Inferior parietal cortex (tissue), 1 donor: ENCODE results near the gene NGF.
"Not testable (repeated sequence)": the region's sequence is repeated elsewhere in the genome, so short reads cannot be mapped to it uniquely, and the experiment has no call there.

Experiments used
- DNase-seq: peaks from one replicate; pipeline ENCODE4 v3.0.0-alpha.2; 2016; ENCODE audit errors: extremely low spot score

NGF gene

DNA sequence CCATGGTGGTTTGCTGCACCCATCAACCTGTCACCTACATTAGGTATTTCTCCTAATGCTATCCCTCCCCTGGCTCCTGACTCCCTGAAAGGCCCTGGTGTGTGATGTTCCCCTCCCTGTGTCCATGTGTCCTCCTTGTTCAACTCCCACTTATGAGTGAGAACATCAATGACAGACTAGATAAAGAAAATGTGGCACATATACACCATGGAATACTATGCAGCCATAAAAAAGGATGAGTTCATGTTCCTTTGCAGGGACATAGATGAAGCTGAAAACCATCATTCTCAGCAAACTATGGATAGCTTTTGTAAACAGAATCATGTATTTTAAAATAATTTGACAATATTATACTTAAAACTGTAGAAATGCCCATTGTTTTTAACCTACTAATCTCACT lies 28.5 kb downstream of the NGF start:
- not testable (repeated sequence) for DNase-seq

- DNase-seq = no peak
Observed at GRCh38 chr1:115308969-115309368, 29.1 kb downstream of the NGF start.

DNA sequence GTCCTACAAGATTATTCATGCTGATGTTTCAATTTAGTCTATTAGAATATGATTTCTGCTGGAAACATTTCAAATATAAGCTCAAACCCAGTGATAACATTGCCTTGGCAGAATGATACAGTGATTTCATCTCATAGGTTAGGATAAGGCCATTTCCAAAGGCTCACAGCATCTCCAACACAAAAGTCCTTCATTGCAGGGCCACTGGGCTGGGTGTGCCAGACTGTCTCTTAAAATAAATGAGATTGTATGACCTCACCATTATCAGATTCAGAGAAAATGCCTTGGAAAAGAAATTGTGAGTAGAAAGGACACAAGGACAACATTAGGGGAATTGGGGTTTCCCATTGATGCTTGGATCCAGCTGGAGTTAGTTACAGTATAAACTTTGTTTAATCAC lies 30.4 kb downstream of the NGF start:
- no peak for DNase-seq

DNA sequence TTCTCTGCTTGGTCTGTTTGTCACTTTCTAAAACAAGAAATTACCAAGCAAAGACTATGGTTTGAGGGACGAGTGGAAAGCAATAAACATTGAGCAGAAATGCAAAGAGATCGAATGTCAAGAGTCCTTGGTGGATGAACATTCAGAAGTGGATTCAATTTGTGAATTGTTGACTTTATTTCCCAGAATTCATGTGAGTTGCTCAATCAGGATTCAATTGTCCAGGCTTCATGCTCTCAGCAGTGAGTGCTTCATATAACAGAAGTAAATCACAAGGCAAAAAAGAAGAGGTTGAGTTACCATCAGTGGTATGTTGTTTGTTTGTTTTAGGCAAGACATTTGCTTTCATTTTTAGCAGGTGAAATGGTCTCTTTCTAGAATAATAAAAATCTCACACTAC lies 31.9 kb downstream of the NGF start:
- DNase-seq = no peak

GRCh38 chr1:115303364-115303763 lies 34.7 kb downstream of the NGF start:
- DNase-seq = no peak

DNA sequence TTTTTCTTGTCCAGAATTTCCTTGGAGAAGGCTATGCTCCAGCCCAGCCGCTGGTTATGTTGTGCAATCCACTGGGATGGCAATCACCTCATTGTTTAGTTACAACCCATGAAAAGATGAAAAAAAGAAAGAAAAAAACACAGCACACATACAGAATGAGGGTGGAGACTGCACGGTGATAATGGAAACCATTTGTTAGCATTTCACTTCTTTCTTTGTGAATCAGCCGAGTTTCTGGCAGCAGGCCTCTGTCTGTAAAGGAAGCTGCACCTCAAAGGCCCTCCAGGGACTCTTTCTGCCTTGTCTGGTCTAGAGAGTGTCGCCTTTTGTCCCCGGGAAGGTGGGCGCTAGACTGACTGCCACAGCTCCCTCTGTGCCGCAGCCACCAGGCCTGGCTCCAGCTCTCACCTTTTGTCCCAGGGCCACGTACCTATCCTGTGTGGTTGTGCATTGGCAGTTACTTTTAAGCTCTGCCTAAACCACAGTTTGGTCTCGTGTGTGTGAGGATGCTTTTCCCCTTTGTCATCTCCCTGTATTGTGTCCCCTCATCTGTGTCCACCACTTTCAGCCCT lies 35.6 kb downstream of the NGF start:
- DNase-seq = no peak

GRCh38 chr1:115301438-115302020 lies 36.5 kb downstream of the NGF start:
- DNase-seq = peak; percentile 26

DNA sequence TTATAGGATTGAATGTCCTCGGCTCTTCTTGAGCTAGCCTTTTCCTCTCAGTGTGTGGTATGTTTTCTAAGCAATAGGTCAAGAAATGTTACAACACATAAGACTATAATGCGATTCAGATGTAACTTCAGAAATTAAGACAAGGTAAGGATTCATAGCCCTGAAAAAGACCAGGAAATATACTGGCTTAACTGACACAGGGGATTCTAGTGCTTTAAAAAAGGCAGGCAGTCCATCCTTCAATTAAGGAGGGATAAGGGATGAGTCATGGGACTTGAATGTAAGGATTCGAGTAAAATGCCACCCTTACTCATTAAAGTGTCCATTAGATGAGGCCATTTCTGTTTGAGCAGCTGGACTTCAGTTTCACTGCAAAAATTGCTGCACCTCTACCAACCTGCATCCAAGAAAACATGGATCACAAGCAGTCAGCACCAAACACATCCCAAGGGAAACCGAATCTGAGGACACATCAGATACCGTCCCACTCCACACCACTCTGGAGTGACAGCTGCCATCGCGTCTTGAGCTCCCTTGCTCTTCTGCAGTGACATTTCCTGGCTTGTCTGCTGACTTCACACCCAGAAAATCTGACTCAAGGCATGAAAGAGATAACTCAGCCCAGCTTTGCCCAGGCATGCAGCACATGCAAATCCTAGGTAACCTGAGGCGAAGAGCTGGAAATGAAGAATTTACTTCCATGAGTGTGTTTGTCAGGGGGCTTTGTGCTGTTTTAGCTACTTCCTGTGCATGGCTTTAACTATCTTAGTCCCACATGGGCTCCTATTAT lies 37.8 kb downstream of the NGF start:
- DNase-seq = no peak

GRCh38 chr1:115299266-115299665 lies 38.8 kb downstream of the NGF start:
- no peak for DNase-seq

- no peak for DNase-seq
Observed at GRCh38 chr1:115296981-115297380, 41.1 kb downstream of the NGF start.

GRCh38 chr1:115295904-115296696 lies 41.9 kb downstream of the NGF start:
- no peak for DNase-seq

DNA sequence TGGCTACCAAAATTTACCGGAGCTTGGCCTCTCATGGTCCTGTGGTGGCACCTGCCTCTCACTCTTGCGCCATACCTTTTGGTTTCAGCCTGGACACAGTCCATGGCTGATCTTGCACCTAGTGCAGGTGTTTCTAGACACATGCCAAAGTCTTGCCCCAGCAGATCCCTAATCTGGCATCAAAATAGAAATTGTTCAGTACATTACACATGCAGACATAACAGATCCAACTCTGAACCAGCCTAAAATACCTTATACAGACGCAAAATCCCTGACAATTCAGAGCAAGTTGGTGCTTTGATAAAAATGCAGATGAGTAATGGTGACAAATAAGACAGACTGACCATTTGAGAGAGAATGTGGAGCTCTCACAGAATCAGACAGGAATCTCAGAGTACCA lies 44.1 kb downstream of the NGF start:
- no peak for DNase-seq

GRCh38 chr1:115293006-115293405 lies 45.0 kb downstream of the NGF start:
- no peak for DNase-seq

GRCh38 chr1:115291741-115292140 lies 46.3 kb downstream of the NGF start:
- DNase-seq = no peak

GRCh38 chr1:115289940-115290339 lies 48.1 kb downstream of the NGF start:
- no peak for DNase-seq

DNA sequence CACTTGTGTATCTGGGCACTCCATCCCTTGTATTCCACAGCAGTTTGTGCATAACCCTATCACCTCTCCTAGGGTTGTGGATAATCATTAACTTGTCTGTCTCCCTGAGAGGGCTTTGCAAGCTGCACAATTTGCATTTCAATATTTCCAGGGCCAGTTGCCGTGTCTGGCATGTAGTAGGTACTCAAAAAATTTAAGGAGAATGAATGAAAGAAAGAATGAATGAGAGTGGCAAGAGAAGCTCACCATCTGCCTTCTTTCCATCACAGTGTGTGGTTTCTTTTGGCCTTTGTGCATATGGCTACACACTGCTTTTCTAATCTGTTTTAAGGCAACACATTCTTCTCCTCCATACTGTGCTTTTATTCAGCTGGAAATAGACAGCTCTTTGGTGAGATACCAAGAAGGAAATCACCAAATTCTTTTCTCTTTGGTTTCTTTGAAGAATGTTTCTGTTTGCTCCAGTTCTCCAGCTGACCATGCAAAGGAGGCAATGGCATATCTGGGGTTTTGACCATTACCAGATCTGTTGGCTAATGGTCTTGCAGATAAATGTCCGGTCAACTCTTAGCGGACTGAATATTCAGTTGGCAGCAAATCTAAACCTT lies 49.4 kb downstream of the NGF start:
- no peak for DNase-seq

DNA sequence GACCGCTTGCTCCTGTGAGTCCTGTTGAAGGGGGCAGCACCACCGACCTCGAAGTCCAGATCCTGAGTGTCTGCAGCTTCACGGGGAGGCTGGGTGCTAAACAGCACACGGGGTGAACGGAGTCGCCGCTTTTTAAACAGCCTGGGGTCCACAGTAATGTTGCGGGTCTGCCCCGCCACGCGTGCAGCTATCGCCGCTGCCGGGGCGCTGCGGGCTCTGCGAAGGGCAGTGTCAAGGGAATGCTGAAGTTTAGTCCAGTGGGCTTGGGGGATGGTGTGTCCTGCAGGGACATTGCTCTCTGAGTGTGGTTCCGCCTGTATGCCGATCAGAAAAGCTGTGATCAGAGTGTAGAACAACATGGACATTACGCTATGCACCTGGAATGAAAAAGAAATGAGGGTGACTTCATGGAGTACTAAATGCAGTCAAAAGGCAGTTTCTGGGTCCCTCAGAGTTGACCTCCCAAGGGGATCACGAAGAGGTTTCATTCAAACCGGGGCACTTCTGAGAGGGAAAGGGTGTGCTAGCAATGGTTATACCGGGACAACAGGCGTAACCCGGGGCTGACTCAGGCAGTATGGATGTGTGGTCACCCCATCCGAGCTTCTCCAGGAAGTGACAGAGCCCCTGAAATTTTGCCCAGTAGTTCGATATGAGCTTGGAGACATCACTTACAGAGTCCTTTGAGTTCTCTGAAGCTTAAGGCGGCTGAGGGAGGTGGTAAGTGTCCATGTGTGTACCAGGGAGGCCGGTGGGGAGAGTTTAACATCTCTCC lies 51.4 kb downstream of the NGF start:
- DNase-seq = no peak

- DNase-seq = no peak
Observed at GRCh38 chr1:115284209-115284608, 53.8 kb downstream of the NGF start.

DNA sequence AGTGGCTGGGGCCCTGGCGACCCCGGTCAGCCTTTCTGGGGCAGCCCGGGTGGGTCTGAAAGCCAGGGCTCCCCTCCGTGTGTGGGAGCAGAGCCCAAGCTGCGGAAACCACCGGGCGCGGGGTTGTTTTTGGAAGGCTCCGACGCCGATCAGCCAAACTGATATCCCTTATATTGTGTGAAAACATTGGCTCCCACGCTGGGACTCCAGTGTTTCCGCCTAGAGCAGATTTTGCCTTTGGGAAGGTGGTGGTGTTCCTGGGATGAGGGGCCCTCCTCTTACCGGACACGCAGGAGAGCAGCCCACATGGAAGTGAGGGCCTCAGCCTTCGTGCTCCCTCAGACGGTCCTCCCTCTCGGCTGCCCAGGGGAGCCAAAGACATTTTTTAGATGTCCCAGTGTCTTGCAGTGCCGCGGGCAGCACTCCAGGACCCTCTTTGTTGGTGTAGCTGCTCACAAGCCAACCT lies 54.3 kb downstream of the NGF start:
- no peak for DNase-seq

DNA sequence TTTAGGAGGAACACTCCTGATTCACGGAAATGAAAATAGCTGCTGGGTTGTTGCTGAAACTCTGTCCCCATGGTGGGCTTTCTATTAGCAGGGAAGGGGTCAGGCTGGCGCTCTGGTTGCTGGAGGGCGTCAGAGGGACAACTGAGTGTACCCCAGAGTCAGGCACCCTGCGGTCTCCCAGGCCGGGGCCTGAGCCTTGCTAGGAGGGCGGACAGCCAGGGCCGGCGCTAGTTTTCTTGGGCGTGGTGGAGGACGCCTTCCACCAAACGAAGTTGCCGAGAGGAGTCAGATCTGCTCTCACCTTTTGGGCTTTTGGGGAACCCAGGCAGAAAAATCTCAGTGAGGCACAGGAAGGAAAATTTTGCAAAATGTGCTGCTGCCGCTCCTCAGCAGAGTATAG lies 54.8 kb downstream of the NGF start:
- DNase-seq = no peak

- DNase-seq = no peak
Observed at GRCh38 chr1:115282807-115283208, 55.2 kb downstream of the NGF start.
